HL-60 (cell line): Measurements from ENCODE around the gene FLNB.

Experiments used
- CTCF ChIP-seq: IDR thresholded peaks from one replicate; pipeline ENCODE4 v1.5.1; 2011; ENCODE audit warnings: low read length, control low read depth, inconsistent platforms; ENCODE audit not compliant: insufficient read depth
- POLR2AphosphoS5 ChIP-seq: IDR thresholded peaks from 2 replicates; pipeline ENCODE4 v1.6.1; 2012; ENCODE audit warnings: low read depth
- REST ChIP-seq: IDR thresholded peaks from 2 replicates; pipeline ENCODE4 v1.6.1; 2012; ENCODE audit warnings: low read depth; ENCODE audit not compliant: insufficient replicate concordance

GRCh38 chr3:57986261-57986660 is 22.0 kb upstream of the FLNB start:
- TF ChIP-seq CTCF (no peak), REST (no peak), POLR2AphosphoS5 (no peak)
